Effector memory CD4-positive, alpha-beta T cell (primary cell): ENCODE data around the gene PCDHA4.
"Not testable (repeated sequence)": the region's sequence is repeated elsewhere in the genome, so short reads cannot be mapped to it uniquely, and the experiment has no call there.

Experiments
- DNase-seq, 3 donors: peaks; one replicate each; pipeline ENCODE4 v3.0.0-alpha.2; 2020
- H3K27ac ChIP-seq: 2 replicates; pipeline ENCODE4 v1.7.0; 2013; ENCODE audit warnings: mild to moderate bottlenecking, low read length, moderate library complexity; ENCODE audit not compliant: insufficient read depth, poor library complexity, severe bottlenecking
- H3K27me3 ChIP-seq: replicated peaks from 2 replicates; pipeline ENCODE4 v1.7.0; 2013; ENCODE audit warnings: mild to moderate bottlenecking, low read length; ENCODE audit not compliant: insufficient read depth, control insufficient read depth, poor library complexity, severe bottlenecking
- H3K36me3 ChIP-seq: 2 replicates; pipeline ENCODE4 v1.7.0; 2013; ENCODE audit warnings: mild to moderate bottlenecking, low read length, moderate library complexity; ENCODE audit not compliant: control insufficient read depth, insufficient read depth
- H3K4me1 ChIP-seq: 2 replicates; pipeline ENCODE4 v1.7.0; 2013; ENCODE audit warnings: low read length, mild to moderate bottlenecking; ENCODE audit not compliant: control insufficient read depth, insufficient read depth, poor library complexity, severe bottlenecking
- H3K4me3 ChIP-seq: 2 replicates; pipeline ENCODE4 v1.7.0; 2013; ENCODE audit warnings: low read length, low read depth, mild to moderate bottlenecking; ENCODE audit not compliant: insufficient read depth, poor library complexity, severe bottlenecking
- H3K9me3 ChIP-seq: 2 replicates; pipeline ENCODE4 v1.7.0; 2013; ENCODE audit warnings: mild to moderate bottlenecking, low read length, moderate library complexity; ENCODE audit not compliant: control insufficient read depth

PCDHA4 gene

GRCh38 chr5:140795259-140795641, 11.6 kb upstream of the PCDHA4 start:
- Histone ChIP-seq H3K27ac (no peak overlapping the region), H3K36me3 (no peaks in the 10 kb centered on the region), H3K9me3 (peaks cover 7% of the 10 kb centered on the region), H3K4me3 (no peak overlapping the region), H3K27me3 (no peaks in the 10 kb centered on the region), H3K4me1 (no peaks in the 10 kb centered on the region)
- DNase-seq: no peak

GRCh38 chr5:140796072-140796717, 10.7 kb upstream of the PCDHA4 start:
- not testable (repeated sequence) for H3K4me3 ChIP-seq, H3K9me3 ChIP-seq, H3K27me3 ChIP-seq, H3K36me3 ChIP-seq, H3K4me1 ChIP-seq, H3K27ac ChIP-seq, DNase-seq

- Histone ChIP-seq H3K9me3 (peaks cover 15% of the 10 kb centered on the region), H3K36me3 (no peaks in the 10 kb centered on the region), H3K4me3 (no peak overlapping the region), H3K4me1 (no peaks in the 10 kb centered on the region), H3K27ac (no peak overlapping the region), H3K27me3 (no peaks in the 10 kb centered on the region)
- DNase-seq: no peak
Observed at GRCh38 chr5:140796718-140797095, 10.2 kb upstream of the PCDHA4 start.

GRCh38 chr5:140800816-140801493, 5.9 kb upstream of the PCDHA4 start, which contains the start of gene PCDHA3:
PCDHA3 (plus strand) TSS chr5:140801057.
- peaks cover 10% of the 10 kb centered on the region for H3K9me3 ChIP-seq
- H3K36me3 ChIP-seq: no peaks in the 10 kb centered on the region
- H3K27me3 ChIP-seq: peaks cover 5% of the 10 kb centered on the region
- no peak within 1 kb of the TSS for H3K27ac ChIP-seq
- H3K4me3 ChIP-seq: no peak within 1 kb of the TSS
- DNase-seq: no peak
- no peaks in the 10 kb centered on the region for H3K4me1 ChIP-seq

- Histone ChIP-seq H3K4me1 (no peaks in the 10 kb centered on the region), H3K9me3 (peaks cover 10% of the 10 kb centered on the region), H3K36me3 (no peaks in the 10 kb centered on the region), H3K27me3 (peaks cover 5% of the 10 kb centered on the region), H3K4me3 (no peak overlapping the region), H3K27ac (no peak overlapping the region)
- DNase-seq: no peak
Observed at GRCh38 chr5:140801494-140801841, 5.4 kb upstream of the PCDHA4 start.

GRCh38 chr5:140802381-140802780, 4.5 kb upstream of the PCDHA4 start:
- not testable (repeated sequence) for H3K27me3 ChIP-seq, DNase-seq, H3K4me1 ChIP-seq, H3K4me3 ChIP-seq, H3K36me3 ChIP-seq, H3K27ac ChIP-seq
- H3K9me3 ChIP-seq: peaks cover 10% of the 10 kb centered on the region

- Histone ChIP-seq H3K36me3 (no peaks in the 10 kb centered on the region), H3K27me3 (peaks cover 8% of the 10 kb centered on the region), H3K4me1 (no peaks in the 10 kb centered on the region), H3K9me3 (peaks cover 10% of the 10 kb centered on the region), H3K27ac (no peak overlapping the region), H3K4me3 (no peak overlapping the region)
- DNase-seq: no peak
Observed at GRCh38 chr5:140802781-140803271, 4.0 kb upstream of the PCDHA4 start.

GRCh38 chr5:140808241-140808888, 1.5 kb downstream of the PCDHA4 start:
- not testable (repeated sequence) for H3K9me3 ChIP-seq, H3K4me1 ChIP-seq, DNase-seq, H3K27me3 ChIP-seq, H3K4me3 ChIP-seq, H3K36me3 ChIP-seq, H3K27ac ChIP-seq

- no peak overlapping the region for H3K4me3 ChIP-seq
- no peaks in the 10 kb centered on the region for H3K9me3 ChIP-seq
- H3K36me3 ChIP-seq: no peaks in the 10 kb centered on the region
- DNase-seq: no peak
- no peaks in the 10 kb centered on the region for H3K4me1 ChIP-seq
- no peak overlapping the region for H3K27ac ChIP-seq
- H3K27me3 ChIP-seq: peaks cover 8% of the 10 kb centered on the region
Observed at GRCh38 chr5:140808889-140809291, 2.0 kb downstream of the PCDHA4 start.
